ENCODE measurements around the gene MAP1A.

DNA sequence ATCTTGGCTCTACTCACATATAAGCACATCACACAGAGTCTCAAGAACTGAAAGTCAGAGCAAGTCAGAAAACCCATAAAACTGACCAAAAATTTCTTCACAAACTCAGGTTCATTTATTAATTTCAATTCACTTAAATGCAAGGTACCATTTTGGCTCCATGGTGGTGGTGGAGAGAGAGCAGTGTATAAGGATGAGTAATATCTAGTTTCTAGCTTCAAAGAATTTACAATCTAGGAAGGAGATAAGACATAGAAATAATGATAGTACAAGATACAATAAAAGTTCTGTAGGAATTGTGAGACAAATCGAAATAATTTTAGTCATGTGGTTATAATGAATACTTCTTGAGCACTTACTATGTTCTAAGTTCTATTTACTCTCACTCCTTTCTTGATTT is 17.8 kb upstream of the MAP1A start:
- TF ChIP-seq, protein P1, sequence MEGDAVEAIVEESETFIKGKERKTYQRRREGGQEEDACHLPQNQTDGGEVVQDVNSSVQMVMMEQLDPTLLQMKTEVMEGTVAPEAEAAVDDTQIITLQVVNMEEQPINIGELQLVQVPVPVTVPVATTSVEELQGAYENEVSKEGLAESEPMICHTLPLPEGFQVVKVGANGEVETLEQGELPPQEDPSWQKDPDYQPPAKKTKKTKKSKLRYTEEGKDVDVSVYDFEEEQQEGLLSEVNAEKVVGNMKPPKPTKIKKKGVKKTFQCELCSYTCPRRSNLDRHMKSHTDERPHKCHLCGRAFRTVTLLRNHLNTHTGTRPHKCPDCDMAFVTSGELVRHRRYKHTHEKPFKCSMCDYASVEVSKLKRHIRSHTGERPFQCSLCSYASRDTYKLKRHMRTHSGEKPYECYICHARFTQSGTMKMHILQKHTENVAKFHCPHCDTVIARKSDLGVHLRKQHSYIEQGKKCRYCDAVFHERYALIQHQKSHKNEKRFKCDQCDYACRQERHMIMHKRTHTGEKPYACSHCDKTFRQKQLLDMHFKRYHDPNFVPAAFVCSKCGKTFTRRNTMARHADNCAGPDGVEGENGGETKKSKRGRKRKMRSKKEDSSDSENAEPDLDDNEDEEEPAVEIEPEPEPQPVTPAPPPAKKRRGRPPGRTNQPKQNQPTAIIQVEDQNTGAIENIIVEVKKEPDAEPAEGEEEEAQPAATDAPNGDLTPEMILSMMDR (IDR thresholded peaks at IDR 0.05 in 2 of 3, conservative IDR thresholded peaks at IDR 0.05 in 1 of 3; ENCODE audit: borderline replicate concordance in 1 of 3, insufficient read depth in 1 of 3, low read depth in 2 of 3, low read length in 2 of 3) = no peak
- TF ChIP-seq, protein P2, sequence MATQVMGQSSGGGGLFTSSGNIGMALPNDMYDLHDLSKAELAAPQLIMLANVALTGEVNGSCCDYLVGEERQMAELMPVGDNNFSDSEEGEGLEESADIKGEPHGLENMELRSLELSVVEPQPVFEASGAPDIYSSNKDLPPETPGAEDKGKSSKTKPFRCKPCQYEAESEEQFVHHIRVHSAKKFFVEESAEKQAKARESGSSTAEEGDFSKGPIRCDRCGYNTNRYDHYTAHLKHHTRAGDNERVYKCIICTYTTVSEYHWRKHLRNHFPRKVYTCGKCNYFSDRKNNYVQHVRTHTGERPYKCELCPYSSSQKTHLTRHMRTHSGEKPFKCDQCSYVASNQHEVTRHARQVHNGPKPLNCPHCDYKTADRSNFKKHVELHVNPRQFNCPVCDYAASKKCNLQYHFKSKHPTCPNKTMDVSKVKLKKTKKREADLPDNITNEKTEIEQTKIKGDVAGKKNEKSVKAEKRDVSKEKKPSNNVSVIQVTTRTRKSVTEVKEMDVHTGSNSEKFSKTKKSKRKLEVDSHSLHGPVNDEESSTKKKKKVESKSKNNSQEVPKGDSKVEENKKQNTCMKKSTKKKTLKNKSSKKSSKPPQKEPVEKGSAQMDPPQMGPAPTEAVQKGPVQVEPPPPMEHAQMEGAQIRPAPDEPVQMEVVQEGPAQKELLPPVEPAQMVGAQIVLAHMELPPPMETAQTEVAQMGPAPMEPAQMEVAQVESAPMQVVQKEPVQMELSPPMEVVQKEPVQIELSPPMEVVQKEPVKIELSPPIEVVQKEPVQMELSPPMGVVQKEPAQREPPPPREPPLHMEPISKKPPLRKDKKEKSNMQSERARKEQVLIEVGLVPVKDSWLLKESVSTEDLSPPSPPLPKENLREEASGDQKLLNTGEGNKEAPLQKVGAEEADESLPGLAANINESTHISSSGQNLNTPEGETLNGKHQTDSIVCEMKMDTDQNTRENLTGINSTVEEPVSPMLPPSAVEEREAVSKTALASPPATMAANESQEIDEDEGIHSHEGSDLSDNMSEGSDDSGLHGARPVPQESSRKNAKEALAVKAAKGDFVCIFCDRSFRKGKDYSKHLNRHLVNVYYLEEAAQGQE (IDR thresholded peaks at IDR 0.05; ENCODE audit: low read depth) = no peak
- TF ChIP-seq EZH2 (IDR thresholded peaks at IDR 0.05) = no peak
- no peak for TF ChIP-seq SIN3A (IDR thresholded peaks at IDR 0.05; ENCODE audit: low read depth)
- TF ChIP-seq POLR2A (IDR thresholded peaks at IDR 0.05; ENCODE audit: borderline replicate concordance, extremely low read depth, insufficient read depth, insufficient read length) = no peak
- TF ChIP-seq POLR2AphosphoS5 (IDR thresholded peaks at IDR 0.05; ENCODE audit: low read depth, low read length) = no peak
- no peak for TF ChIP-seq RAD21 (IDR thresholded peaks at IDR 0.05; ENCODE audit: low read depth)
- TF ChIP-seq, protein P3, sequence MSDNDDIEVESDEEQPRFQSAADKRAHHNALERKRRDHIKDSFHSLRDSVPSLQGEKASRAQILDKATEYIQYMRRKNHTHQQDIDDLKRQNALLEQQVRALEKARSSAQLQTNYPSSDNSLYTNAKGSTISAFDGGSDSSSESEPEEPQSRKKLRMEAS (IDR thresholded peaks at IDR 0.05) = no peak
